SH-SY5Y (cell line): Measurements from ENCODE around the gene TNFSF15.

ENCODE experiments used
- GATA2 ChIP-seq: IDR thresholded peaks from 2 replicates; pipeline ENCODE4 v1.6.1; 2011; ENCODE audit warnings: mild to moderate bottlenecking, low read depth, low read length
- GATA3 ChIP-seq: IDR thresholded peaks from 2 replicates; pipeline ENCODE4 v1.6.1; 2011; ENCODE audit warnings: low read depth, mild to moderate bottlenecking, low read length, moderate library complexity

- no peak for TF ChIP-seq GATA2
- no peak for TF ChIP-seq GATA3
Observed at GRCh38 chr9:114757984-114758383, 47.9 kb downstream of the TNFSF15 start.
